ENCODE measurements around the gene DNAI4.

DNA sequence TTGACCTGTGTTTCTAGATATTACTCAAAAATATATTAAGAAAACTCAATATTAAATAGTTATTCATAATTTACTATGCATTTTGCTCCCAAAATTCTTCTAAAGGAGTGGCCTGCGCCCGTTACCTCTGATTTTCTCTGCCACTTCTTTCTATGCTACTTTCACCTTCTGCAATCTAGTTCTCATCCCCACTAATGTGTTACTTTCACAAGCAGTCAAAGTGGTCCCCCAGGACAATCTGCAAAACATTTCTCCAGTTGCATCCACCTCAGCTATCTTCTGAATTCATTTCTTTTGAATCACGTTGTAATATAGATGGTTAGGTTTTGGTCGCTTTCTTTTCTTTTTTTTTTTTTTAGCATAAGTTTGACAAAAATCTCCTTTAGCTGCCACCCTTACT, 137.0 kb downstream of the DNAI4 start:
- TF ChIP-seq, protein P1, sequence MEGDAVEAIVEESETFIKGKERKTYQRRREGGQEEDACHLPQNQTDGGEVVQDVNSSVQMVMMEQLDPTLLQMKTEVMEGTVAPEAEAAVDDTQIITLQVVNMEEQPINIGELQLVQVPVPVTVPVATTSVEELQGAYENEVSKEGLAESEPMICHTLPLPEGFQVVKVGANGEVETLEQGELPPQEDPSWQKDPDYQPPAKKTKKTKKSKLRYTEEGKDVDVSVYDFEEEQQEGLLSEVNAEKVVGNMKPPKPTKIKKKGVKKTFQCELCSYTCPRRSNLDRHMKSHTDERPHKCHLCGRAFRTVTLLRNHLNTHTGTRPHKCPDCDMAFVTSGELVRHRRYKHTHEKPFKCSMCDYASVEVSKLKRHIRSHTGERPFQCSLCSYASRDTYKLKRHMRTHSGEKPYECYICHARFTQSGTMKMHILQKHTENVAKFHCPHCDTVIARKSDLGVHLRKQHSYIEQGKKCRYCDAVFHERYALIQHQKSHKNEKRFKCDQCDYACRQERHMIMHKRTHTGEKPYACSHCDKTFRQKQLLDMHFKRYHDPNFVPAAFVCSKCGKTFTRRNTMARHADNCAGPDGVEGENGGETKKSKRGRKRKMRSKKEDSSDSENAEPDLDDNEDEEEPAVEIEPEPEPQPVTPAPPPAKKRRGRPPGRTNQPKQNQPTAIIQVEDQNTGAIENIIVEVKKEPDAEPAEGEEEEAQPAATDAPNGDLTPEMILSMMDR (IDR thresholded peaks at IDR 0.05): no peak
- TF ChIP-seq POLR2A (IDR thresholded peaks at IDR 0.05) (no peak), POLR2AphosphoS5 (IDR thresholded peaks at IDR 0.05) (no peak)

All from transverse colon (tissue), 4 donors.